ENCODE results near the gene MORN5.

Gene MORN5

GRCh38 chr9:122239722-122240121, 80.0 kb downstream of the MORN5 start:
- H3K27ac Mint-ChIP-seq, result no peak overlapping the region
- H3K27me3 Mint-ChIP-seq, result no peaks in the 10 kb centered on the region
- H3K36me3 Mint-ChIP-seq, result peaks cover 14% of the 10 kb centered on the region
- no peaks in the 10 kb centered on the region for H3K4me1 Mint-ChIP-seq
- H3K9me3 Mint-ChIP-seq, result no peaks in the 10 kb centered on the region
- no peak overlapping the region for H3K4me3 Mint-ChIP-seq

DNA sequence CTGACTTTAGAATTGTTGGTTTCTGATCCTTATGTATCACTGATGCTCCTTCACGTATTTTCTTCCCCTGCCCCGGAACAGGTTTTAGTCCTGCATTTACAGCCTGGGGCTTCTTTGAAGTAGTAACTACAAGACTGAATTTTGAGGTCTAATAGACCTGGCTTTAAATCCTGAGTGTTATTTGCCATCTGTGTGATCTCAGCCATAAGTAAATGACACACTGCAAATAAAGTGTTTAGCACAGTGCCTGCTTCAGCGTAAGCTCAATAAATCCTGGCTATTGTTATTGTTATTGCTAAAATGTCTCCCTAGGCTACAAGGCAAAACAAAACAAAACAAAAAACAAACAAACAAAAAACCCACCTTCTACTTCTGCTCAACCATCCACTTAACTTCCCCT, 84.6 kb downstream of the MORN5 start:
- Mint-ChIP-seq H3K4me1 (no peaks in the 10 kb centered on the region), H3K9me3 (no peaks in the 10 kb centered on the region), H3K27ac (no peak overlapping the region), H3K4me3 (no peak overlapping the region), H3K36me3 (peaks cover 17% of the 10 kb centered on the region), H3K27me3 (no peaks in the 10 kb centered on the region)

- peaks cover 5% of the 10 kb centered on the region for H3K4me1 Mint-ChIP-seq
- H3K27ac Mint-ChIP-seq, result peak overlapping the region; percentile 12
- H3K27me3 Mint-ChIP-seq, result no peaks in the 10 kb centered on the region
- H3K9me3 Mint-ChIP-seq, result no peaks in the 10 kb centered on the region
- H3K36me3 Mint-ChIP-seq, result peaks cover 23% of the 10 kb centered on the region
- no peak overlapping the region for H3K4me3 Mint-ChIP-seq
Observed at GRCh38 chr9:122246666-122247065, 87.0 kb downstream of the MORN5 start.

GRCh38 chr9:122248448-122248865, 88.7 kb downstream of the MORN5 start:
- Mint-ChIP-seq H3K4me1 (peaks cover 16% of the 10 kb centered on the region), H3K4me3 (no peak overlapping the region), H3K27me3 (no peaks in the 10 kb centered on the region), H3K27ac (no peak overlapping the region), H3K36me3 (peaks cover 25% of the 10 kb centered on the region), H3K9me3 (no peaks in the 10 kb centered on the region)
